Motor neuron (in vitro differentiated cells): ENCODE results near the gene NRGN. TPM values are rescaled to one million over a fixed set of nuclear protein-coding genes. Genes with fewer than 3 reads are reported as not detected.
A peak's percentile ranks its signal among the peaks of the same experiment; 100 is the strongest.

Experiments
- ATAC-seq, 8 experiments: fragments of 200-7000 bp; cut with Tn5 transposase; replicated peaks in 6 of 8; 2 replicates each; pipeline ENCODE4 v1.8.0; 2021; ENCODE audit warnings: mild to moderate bottlenecking in 8 of 8, moderate library complexity in 8 of 8
- H3K27ac ChIP-seq, 2 donors: fragments of 250-450 bp; sonication (Bioruptor Pico); 2 replicates each; pipeline ENCODE4 v1.9.0; 2021; ENCODE audit warnings: antibody characterized with exemption in 2 of 2, mild to moderate bottlenecking in 2 of 2, moderate library complexity in 1 of 2
- H3K4me1 ChIP-seq, 2 donors: fragments of 250-450 bp; sonication (Bioruptor Pico); replicated peaks in 1 of 2; 2 replicates each; pipeline ENCODE4 v1.6.1; 2021; ENCODE audit warnings: antibody characterized with exemption in 2 of 2, mild to moderate bottlenecking in 2 of 2, moderate library complexity in 1 of 2
- H3K4me3 ChIP-seq, 5 donors: fragments of 250-450 bp; sonication (Bioruptor Pico); 2 replicates each; pipeline ENCODE4 v1.9.0; 2021; ENCODE audit warnings: antibody characterized with exemption in 5 of 5, mild to moderate bottlenecking in 5 of 5, moderate library complexity in 4 of 5
- WGBS, 10 experiments: fragments of 450-650 bp; shearing (Covaris generic); methylation state at CpG; one replicate each; pipeline ENCODE4 v1.0.0; 2022; 5-methylcytosine and 5-hydroxymethylcytosine counted together
- in situ Hi-C, 9 experiments: fragments of 400-800 bp; cut with MboI; loops; one replicate each; pipeline ENCODE4 v1.15.0; 2021; ENCODE audit warnings: low sequenced_read_pairs in 9 of 9, low pct_unique_long_range_greater_than_20kb in 2 of 9; ENCODE audit not compliant: unreplicated experiment in 9 of 9
- total RNA-seq, 8 experiments: library from RNA; unstranded; fragments of 300-600 nt; gene quantifications; 2 replicates each; pipeline versions ENCODE4 v1.2.3 to v1.2.4, GENCODE V29; 2022

The NRGN gene
- total RNA-seq, 8 experiments from 2014 or later: 0.49 to 34.2 (median 2.6) TPM

- 19 to 34% (median 27%) methylated on average over 2 to 7 of the region's 14 CpGs; no CpG with 5 or more reads in 2 of the 10 experiments for WGBS, 10 experiments
- peak in 7 of 8 experiments; percentile 5 to 88 (median 82) for ATAC-seq
- Histone ChIP-seq H3K4me1 (peaks cover 33 to 41% of the 10 kb centered on the region in 2 donors), H3K27ac (peak overlapping the region in 1 of 2 donors; percentile 28), H3K4me3 (no peak overlapping the region)
- in situ Hi-C loops: no loop called here
Observed at GRCh38 chr11:124724979-124725718, 14.6 kb upstream of the NRGN start.

- no peak overlapping the region for H3K27ac ChIP-seq
- ATAC-seq: peak in 2 of 8 experiments; percentile 3 to 4
- in situ Hi-C loops: no loop called here
- peaks cover 33 to 38% of the 10 kb centered on the region in 2 donors for H3K4me1 ChIP-seq
- WGBS, 10 experiments: 4 to 40% (median 22%) methylated on average over 1 to 4 of the region's 6 CpGs; no CpG with 5 or more reads in 2 of the 10 experiments
- no peak overlapping the region for H3K4me3 ChIP-seq
Observed at GRCh38 chr11:124725719-124726105, 14.0 kb upstream of the NRGN start.

- in situ Hi-C loops: no loop called here
- ATAC-seq: peak in 4 of 8 experiments; percentile 13 to 61 (median 57)
- 7 to 100% (median 64%) methylated on average over 1 to 4 of the region's 4 CpGs; no CpG with 5 or more reads in 2 of the 10 experiments for WGBS, 10 experiments
Observed at GRCh38 chr11:124727474-124727873, 12.3 kb upstream of the NRGN start.

GRCh38 chr11:124728134-124728533, 11.6 kb upstream of the NRGN start:
- WGBS, 10 experiments: 0 to 65% (median 56%) methylated on average over 1 to 2 of the region's 2 CpGs; no CpG with 5 or more reads in 1 of the 10 experiments
- in situ Hi-C loops: no loop called here
- ATAC-seq: peak in 3 of 8 experiments; percentile 42 to 80 (median 80)
- Histone ChIP-seq H3K27ac (peak overlapping the region in 1 of 2 donors; percentile 10), H3K4me3 (no peak overlapping the region), H3K4me1 (peaks cover 27 to 38% of the 10 kb centered on the region in 2 donors)

More at GRCh38 chr11:124727474-124727873, 12.3 kb upstream of the NRGN start:
- Histone ChIP-seq H3K27ac (peak overlapping the region in 1 of 2 donors; percentile 10), H3K4me3 (no peak overlapping the region), H3K4me1 (peaks cover 27 to 38% of the 10 kb centered on the region in 2 donors)

- WGBS, 10 experiments: 20 to 100% (median 92%) methylated on average over 1 to 2 of the region's 4 CpGs; no CpG with 5 or more reads in 3 of the 10 experiments
- peaks cover 19 to 31% of the 10 kb centered on the region in 2 donors for H3K4me1 ChIP-seq
- H3K4me3 ChIP-seq: no peak overlapping the region
- in situ Hi-C loops: no loop called here
- no peak overlapping the region for H3K27ac ChIP-seq
- no peak for ATAC-seq
Observed at GRCh38 chr11:124729571-124729970, 10.2 kb upstream of the NRGN start.

GRCh38 chr11:124732230-124732629, 7.5 kb upstream of the NRGN start:
- Histone ChIP-seq H3K4me1 (peaks cover 2 to 13% of the 10 kb centered on the region in 2 donors), H3K4me3 (no peak overlapping the region), H3K27ac (no peak overlapping the region)
- ATAC-seq: no peak
- in situ Hi-C loops: no loop called here
- 42 to 100% (median 88%) methylated on average over 1 to 4 of the region's 4 CpGs; no CpG with 5 or more reads in 2 of the 10 experiments for WGBS, 10 experiments

GRCh38 chr11:124736736-124737135, 3.0 kb upstream of the NRGN start:
- Histone ChIP-seq H3K4me3 (no peak overlapping the region), H3K4me1 (peaks cover 7 to 16% of the 10 kb centered on the region in 2 donors), H3K27ac (no peak overlapping the region)
- no peak for ATAC-seq
- 45 to 83% (median 77%) methylated on average over 1 to 3 of the region's 3 CpGs; no CpG with 5 or more reads in 4 of the 10 experiments for WGBS, 10 experiments
- in situ Hi-C loops: no loop called here

GRCh38 chr11:124737638-124738305, 2.0 kb upstream of the NRGN start:
- WGBS, 10 experiments: 43 to 100% (median 58%) methylated on average over 1 to 4 of the region's 7 CpGs; no CpG with 5 or more reads in 4 of the 10 experiments
- Histone ChIP-seq H3K4me3 (no peak overlapping the region), H3K27ac (no peak overlapping the region), H3K4me1 (peaks cover 7 to 16% of the 10 kb centered on the region in 2 donors)
- ATAC-seq: no peak
- in situ Hi-C loops: no loop called here

- peaks cover 7 to 16% of the 10 kb centered on the region in 2 donors for H3K4me1 ChIP-seq
- no peak for ATAC-seq
- H3K4me3 ChIP-seq: peak overlapping the region in 3 of 5 donors; percentile 48 to 67 (median 56)
- no peak overlapping the region for H3K27ac ChIP-seq
- in situ Hi-C loops: no loop called here
- WGBS, 10 experiments: 50 to 100% (median 82%) methylated on average over 1 to 13 of the region's 21 CpGs; no CpG with 5 or more reads in 2 of the 10 experiments
Observed at GRCh38 chr11:124738713-124739478, 846 bp upstream of the NRGN start.

GRCh38 chr11:124740277-124740882, 638 bp downstream of the NRGN start:
- Histone ChIP-seq H3K4me1 (peaks cover 7 to 16% of the 10 kb centered on the region in 2 donors), H3K27ac (no peak overlapping the region), H3K4me3 (peak overlapping the region; percentile 45 to 67 (median 54))
- in situ Hi-C loops: no loop called here
- ATAC-seq: peak in 4 of 8 experiments; percentile 17 to 61 (median 52)
- 0 to 8% (median 1%) methylated on average over 1 to 13 of the region's 37 CpGs; no CpG with 5 or more reads in 2 of the 10 experiments for WGBS, 10 experiments

- peaks cover 7 to 18% of the 10 kb centered on the region in 2 donors for H3K4me1 ChIP-seq
- 0 to 67% (median 39%) methylated on average over 1 to 2 of the region's 2 CpGs; no CpG with 5 or more reads in 2 of the 10 experiments for WGBS, 10 experiments
- H3K27ac ChIP-seq: no peak overlapping the region
- in situ Hi-C loops: no loop called here
- ATAC-seq: no peak
- H3K4me3 ChIP-seq: no peak overlapping the region
Observed at GRCh38 chr11:124742555-124742954, 2.8 kb downstream of the NRGN start.

- no peak overlapping the region for H3K4me3 ChIP-seq
- in situ Hi-C loops: no loop called here
- H3K4me1 ChIP-seq: peaks cover 3 to 13% of the 10 kb centered on the region in 2 donors
- no peak overlapping the region for H3K27ac ChIP-seq
- 30 to 80% (median 45%) methylated on average over 1 to 5 of the region's 6 CpGs; no CpG with 5 or more reads in 2 of the 10 experiments for WGBS, 10 experiments
- no peak for ATAC-seq
Observed at GRCh38 chr11:124743050-124743449, 3.3 kb downstream of the NRGN start.
